ENCODE measurements around the gene EFCAB6. TPM values are rescaled to one million over a fixed set of nuclear protein-coding genes. Genes with fewer than 3 reads are reported as not detected.

Gene EFCAB6
- total RNA-seq, 6 donors from 2014 or later: 2.4 to 94.3 (median 6.6) TPM

GRCh38 chr22:43844560-43845545 is 32.7 kb upstream of the EFCAB6 start:
- Histone ChIP-seq H3K27me3 (no peaks in the 10 kb centered on the region), H3K36me3 (no peaks in the 10 kb centered on the region), H3K27ac (no peak overlapping the region), H3K4me1 (no peaks in the 10 kb centered on the region), H3K9me3 (no peaks in the 10 kb centered on the region), H3K4me3 (no peak overlapping the region)
- WGBS, 2 donors: 79 to 88% methylated on average over 11 to 25 of the region's 31 CpGs
- no peak for TF ChIP-seq CTCF (IDR thresholded peaks at IDR 0.05)
- DNase-seq (peak in 1 of 2 donors; percentile 62), ATAC-seq (ENCODE audit: low FRiP score in 2 of 2) (no peak)

GRCh38 chr22:43843783-43844530 is 31.9 kb upstream of the EFCAB6 start:
- no peak for ATAC-seq (ENCODE audit: low FRiP score in 2 of 2)
- DNase-seq: no peak

GRCh38 chr22:43841742-43842141 is 29.6 kb upstream of the EFCAB6 start:
- Histone ChIP-seq H3K4me3 (no peak overlapping the region), H3K36me3 (no peaks in the 10 kb centered on the region), H3K4me1 (no peaks in the 10 kb centered on the region), H3K27ac (no peak overlapping the region), H3K9me3 (no peaks in the 10 kb centered on the region), H3K27me3 (no peaks in the 10 kb centered on the region)
- WGBS, 2 donors: 92% methylated on average over 13 to 19 of the region's 21 CpGs
- peak in 1 of 2 donors; percentile 74 for DNase-seq
- ATAC-seq (ENCODE audit: low FRiP score in 2 of 2): no peak
- TF ChIP-seq POLR2AphosphoS5 (IDR thresholded peaks at IDR 0.05) (no peak), CTCF (IDR thresholded peaks at IDR 0.05) (no peak), EP300 (IDR thresholded peaks at IDR 0.05) (no peak), POLR2A (IDR thresholded peaks at IDR 0.05) (no peak)

More at GRCh38 chr22:43843783-43844530, 31.9 kb upstream of the EFCAB6 start:
- no peak overlapping the region for H3K27ac ChIP-seq
- TF ChIP-seq POLR2A (IDR thresholded peaks at IDR 0.05): no peak
- no peak for TF ChIP-seq CTCF (IDR thresholded peaks at IDR 0.05)
- no peak for TF ChIP-seq POLR2AphosphoS5 (IDR thresholded peaks at IDR 0.05)
- no peak for TF ChIP-seq EP300 (IDR thresholded peaks at IDR 0.05)
- no peaks in the 10 kb centered on the region for H3K27me3 ChIP-seq
- H3K4me1 ChIP-seq: no peaks in the 10 kb centered on the region
- no peaks in the 10 kb centered on the region for H3K36me3 ChIP-seq
- H3K4me3 ChIP-seq: no peak overlapping the region
- 86 to 89% methylated on average over 10 to 21 of the region's 21 CpGs for WGBS, 2 donors
- no peaks in the 10 kb centered on the region for H3K9me3 ChIP-seq

GRCh38 chr22:43840851-43841250 is 28.7 kb upstream of the EFCAB6 start:
- Histone ChIP-seq H3K4me3 (no peak overlapping the region), H3K36me3 (no peaks in the 10 kb centered on the region), H3K4me1 (no peaks in the 10 kb centered on the region), H3K27me3 (no peaks in the 10 kb centered on the region), H3K27ac (no peak overlapping the region), H3K9me3 (no peaks in the 10 kb centered on the region)
- WGBS, 2 donors: 85 to 86% methylated on average over 8 to 16 of the region's 16 CpGs
- ATAC-seq (ENCODE audit: low FRiP score in 2 of 2) (no peak), DNase-seq (no peak)
- no peak for TF ChIP-seq EP300 (IDR thresholded peaks at IDR 0.05)
- no peak for TF ChIP-seq CTCF (IDR thresholded peaks at IDR 0.05)
- no peak for TF ChIP-seq POLR2A (IDR thresholded peaks at IDR 0.05)
- TF ChIP-seq POLR2AphosphoS5 (IDR thresholded peaks at IDR 0.05): no peak
